HG03565 (cell line): Measurements from ENCODE around the gene NES.

ENCODE experiments used
- ATAC-seq: cut with Tn5 transposase; IDR thresholded peaks from one replicate; pipeline ENCODE4 v1.9.1; 2021; ENCODE audit warnings: mild to moderate bottlenecking, moderate library complexity; ENCODE audit not compliant: unreplicated experiment

The NES gene, protein sequence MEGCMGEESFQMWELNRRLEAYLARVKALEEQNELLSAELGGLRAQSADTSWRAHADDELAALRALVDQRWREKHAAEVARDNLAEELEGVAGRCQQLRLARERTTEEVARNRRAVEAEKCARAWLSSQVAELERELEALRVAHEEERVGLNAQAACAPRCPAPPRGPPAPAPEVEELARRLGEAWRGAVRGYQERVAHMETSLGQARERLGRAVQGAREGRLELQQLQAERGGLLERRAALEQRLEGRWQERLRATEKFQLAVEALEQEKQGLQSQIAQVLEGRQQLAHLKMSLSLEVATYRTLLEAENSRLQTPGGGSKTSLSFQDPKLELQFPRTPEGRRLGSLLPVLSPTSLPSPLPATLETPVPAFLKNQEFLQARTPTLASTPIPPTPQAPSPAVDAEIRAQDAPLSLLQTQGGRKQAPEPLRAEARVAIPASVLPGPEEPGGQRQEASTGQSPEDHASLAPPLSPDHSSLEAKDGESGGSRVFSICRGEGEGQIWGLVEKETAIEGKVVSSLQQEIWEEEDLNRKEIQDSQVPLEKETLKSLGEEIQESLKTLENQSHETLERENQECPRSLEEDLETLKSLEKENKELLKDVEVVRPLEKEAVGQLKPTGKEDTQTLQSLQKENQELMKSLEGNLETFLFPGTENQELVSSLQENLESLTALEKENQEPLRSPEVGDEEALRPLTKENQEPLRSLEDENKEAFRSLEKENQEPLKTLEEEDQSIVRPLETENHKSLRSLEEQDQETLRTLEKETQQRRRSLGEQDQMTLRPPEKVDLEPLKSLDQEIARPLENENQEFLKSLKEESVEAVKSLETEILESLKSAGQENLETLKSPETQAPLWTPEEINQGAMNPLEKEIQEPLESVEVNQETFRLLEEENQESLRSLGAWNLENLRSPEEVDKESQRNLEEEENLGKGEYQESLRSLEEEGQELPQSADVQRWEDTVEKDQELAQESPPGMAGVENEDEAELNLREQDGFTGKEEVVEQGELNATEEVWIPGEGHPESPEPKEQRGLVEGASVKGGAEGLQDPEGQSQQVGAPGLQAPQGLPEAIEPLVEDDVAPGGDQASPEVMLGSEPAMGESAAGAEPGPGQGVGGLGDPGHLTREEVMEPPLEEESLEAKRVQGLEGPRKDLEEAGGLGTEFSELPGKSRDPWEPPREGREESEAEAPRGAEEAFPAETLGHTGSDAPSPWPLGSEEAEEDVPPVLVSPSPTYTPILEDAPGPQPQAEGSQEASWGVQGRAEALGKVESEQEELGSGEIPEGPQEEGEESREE (N-terminal part only)

DNA sequence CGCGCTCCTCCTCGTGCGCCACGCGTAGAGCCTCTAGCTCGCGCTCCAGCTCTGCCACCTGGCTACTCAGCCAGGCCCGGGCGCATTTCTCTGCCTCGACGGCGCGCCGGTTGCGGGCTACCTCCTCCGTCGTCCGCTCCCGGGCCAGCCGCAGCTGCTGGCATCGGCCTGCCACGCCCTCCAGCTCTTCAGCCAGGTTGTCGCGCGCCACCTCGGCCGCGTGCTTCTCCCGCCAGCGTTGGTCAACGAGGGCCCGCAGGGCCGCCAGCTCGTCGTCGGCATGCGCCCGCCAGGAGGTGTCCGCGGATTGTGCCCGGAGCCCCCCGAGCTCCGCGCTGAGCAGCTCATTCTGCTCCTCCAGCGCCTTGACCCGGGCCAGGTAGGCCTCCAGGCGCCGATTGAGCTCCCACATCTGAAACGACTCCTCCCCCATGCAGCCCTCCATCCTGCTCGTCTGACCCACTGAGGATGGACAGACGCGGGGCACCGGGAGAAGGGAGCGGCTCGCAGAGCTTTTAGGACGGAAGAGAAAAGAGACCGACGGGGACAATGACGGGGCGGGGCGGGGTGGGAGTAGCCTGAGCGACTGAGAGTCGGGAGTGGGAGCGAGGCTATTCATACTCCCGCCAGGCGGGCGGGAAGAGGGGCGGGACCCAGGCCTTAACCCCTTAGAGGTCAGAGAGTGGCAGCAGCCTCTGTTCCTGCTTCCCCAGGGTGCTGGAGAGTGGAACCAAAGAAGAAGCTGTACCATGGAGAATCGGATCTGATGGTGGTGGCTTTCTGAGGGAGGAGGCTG is at the start of gene NES:
TSS of gene NES (minus strand) at position 588 of the 796 bp plus-strand sequence. CDS start at position 445, 143 bp downstream.
- no peak for ATAC-seq

DNA sequence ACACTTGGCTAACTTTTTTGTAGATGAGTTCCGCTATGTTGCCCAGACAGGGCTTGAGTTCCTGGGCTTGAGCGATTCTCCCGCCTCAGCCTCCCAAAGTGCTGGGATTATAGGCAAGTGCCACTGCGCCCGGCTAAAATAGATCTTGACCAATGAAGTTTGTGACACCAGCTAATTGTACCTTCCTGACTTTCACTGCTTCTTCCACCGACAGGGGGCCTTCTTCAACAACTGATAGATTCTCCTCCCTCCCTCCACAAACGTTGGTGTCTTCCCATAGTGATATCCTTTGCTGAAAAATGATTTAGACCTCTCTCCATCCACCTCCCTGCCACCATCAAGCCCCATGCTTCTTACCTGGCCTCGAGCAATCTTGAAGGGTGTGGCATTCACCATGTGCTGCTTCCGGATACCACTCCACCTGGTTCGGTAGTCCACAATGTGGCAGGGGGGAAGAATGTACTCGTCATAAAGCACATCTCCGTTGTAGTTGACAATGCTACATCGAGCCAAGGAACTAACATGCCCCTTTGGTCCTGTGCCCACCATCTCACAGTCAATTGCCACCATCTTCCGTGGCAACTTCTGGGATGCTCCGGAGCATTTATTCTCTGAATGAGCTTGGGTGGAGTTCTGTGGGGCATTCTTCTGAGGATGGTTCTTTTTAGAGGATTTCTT is 49.5 kb upstream of the NES start:
- ATAC-seq: no peak

GRCh38 chr1:156725683-156726280 is 48.6 kb upstream of the NES start:
- no peak for ATAC-seq

GRCh38 chr1:156721535-156721934 is 44.3 kb upstream of the NES start:
- no peak for ATAC-seq

- no peak for ATAC-seq
Observed at GRCh38 chr1:156721131-156721530, 43.9 kb upstream of the NES start.

- ATAC-seq: no peak
Observed at GRCh38 chr1:156717351-156717750, 40.1 kb upstream of the NES start.

DNA sequence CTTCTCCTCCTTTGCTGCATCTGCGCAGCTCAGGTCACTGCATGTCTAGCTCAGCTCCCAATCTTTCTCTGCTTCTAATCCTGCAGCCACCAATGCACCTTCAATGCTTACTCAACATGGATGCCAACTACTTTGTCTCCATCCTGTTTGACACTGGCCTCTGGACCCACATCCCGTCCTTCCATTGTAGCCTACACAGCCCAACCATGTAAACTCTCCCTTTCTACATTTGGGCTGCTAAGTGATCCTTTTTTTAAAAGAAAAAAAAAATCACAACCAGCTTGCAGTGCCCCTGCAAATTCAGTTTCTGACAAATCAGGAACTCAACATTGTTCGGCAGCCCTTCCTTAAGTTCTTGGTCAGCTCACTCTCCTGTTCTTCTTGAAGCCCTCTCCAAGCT is 37.6 kb upstream of the NES start:
- no peak for ATAC-seq

GRCh38 chr1:156712626-156713025 is 35.4 kb upstream of the NES start:
- ATAC-seq: no peak

- no peak for ATAC-seq
Observed at GRCh38 chr1:156711011-156711817, 34.0 kb upstream of the NES start.

- ATAC-seq: no peak
Observed at GRCh38 chr1:156709757-156710489, 32.7 kb upstream of the NES start.

- ATAC-seq: no peak
Observed at GRCh38 chr1:156709031-156709430, 31.8 kb upstream of the NES start.

DNA sequence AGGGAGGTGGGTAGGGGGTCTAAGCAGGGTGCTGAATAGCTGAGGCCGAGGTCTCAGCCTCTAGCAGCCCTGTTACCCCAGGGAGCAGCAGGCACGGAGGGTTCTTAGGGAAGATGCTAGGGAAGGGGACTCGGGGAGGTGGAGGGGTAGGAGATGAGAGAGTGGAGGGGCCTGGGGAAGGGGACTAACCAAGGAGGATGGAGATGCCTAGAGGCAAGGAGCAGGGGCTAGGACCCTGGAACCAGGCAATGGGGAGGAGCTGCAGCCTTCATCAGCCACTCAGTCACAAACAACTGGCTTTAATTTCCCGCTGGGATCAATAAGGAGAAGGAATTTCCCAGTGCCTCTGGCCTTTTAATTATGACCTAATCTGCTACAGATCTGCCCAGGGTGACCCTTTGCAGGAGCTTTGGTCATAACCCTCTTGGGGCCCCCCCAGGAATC is 31.0 kb upstream of the NES start:
- ATAC-seq: no peak

DNA sequence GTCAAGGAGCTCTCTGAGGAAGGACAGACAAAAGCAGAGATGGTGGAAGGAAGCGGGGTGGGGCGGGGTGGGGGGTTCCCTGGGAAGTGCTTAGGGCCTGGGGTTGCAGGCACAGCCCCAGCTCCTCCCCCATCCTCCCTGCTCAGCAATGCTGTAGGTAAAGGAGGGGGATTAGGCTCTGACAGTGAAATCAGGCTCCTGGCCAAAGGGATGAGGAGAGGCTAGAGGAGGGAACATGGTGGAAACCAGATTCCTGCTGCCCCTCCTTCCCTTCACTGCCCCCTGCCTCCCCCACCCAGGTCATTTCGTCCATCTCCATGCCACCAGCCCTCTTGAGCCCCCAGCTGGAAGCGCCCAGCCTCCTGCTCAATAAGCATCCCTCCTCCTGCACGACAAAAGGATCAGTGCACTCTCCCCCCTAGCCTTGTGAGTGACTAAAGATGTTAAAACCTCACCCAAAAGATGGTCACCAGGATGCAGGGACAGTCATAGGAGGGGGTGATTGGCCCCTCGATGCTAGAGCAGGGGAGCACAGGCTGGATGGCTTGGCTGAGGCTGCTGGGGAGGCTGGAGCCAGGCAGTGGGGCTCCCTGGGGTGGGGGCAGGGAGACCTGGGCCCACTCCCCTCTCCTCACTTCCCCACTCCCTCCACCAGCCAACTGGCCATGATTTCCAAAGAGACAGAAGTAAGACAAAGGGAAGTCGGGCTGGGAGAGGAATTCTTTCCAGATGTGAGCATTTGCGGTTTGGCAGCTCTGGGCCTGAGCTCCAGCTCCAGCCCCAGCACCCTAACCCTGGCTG is 30.4 kb upstream of the NES start:
- ATAC-seq: no peak

DNA sequence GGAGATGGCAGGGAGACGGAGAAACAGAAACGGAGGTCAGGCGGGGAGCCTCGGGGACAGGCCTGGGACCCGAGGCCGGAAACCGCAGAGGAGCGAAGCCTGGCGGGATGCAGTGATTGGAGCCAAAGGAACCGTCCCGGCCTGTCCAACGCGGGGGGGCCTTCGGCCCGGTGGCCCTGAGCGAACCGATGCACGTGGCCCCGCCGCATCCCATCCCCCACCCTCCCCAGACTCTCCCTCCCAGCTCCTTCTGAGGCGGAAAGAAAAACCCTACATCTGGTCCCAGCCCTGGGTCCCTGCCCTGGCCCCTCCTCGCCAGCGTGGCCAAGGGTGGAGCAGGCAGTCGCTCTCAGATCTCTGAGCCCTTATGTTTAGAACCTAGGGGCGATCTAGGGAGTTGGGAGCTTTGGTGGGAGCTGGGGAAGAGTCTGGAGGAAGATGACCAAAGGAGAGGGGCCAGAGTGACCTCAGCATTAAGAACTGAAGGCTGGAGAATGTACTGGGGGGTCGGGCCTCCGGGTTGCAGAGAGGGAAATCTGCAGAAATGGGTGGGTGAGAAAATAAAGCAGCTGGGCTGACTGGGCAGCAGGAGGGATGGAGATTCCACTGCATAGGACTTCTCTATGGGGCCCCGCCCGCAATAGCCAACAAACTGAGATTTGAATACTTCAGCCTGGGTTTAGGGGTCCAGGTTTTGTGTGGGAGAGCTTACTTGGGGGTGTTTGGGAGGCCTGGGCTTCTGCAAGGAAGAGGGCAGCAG is 29.6 kb upstream of the NES start:
- ATAC-seq: no peak

- no peak for ATAC-seq
Observed at GRCh38 chr1:156705918-156706656, 28.9 kb upstream of the NES start.
